ENCODE data around the gene GNRH2. TPM values are rescaled to one million over a fixed set of nuclear protein-coding genes. Genes with fewer than 3 reads are reported as not detected.
"Not testable (repeated sequence)": the region's sequence is repeated elsewhere in the genome, so short reads cannot be mapped to it uniquely, and the experiment has no call there.

The GNRH2 gene
- total and polyA plus RNA-seq, 3 donors from 2014 or later, result 2.6 TPM; not detected in 2

- 66 to 67% methylated on average over 22 of the region's 22 CpGs for WGBS, 2 donors
- H3K27ac ChIP-seq, result no peak overlapping the region
- H3K9me3 ChIP-seq, result no peaks in the 10 kb centered on the region
- no peaks in the 10 kb centered on the region for H3K4me1 ChIP-seq
- intact Hi-C loops (cut with DNase I; ENCODE audit: low total_unique reads), result no loop called here
- no peak for DNase-seq
- no peaks in the 10 kb centered on the region for H3K36me3 ChIP-seq (ENCODE audit: low read depth, missing control alignments)
- no peaks in the 10 kb centered on the region for H3K27me3 ChIP-seq
- H3K4me3 ChIP-seq, result peak overlapping the region; percentile 41 to 54
- TF ChIP-seq CTCF (IDR thresholded peaks at IDR 0.05) (no peak), POLR2A (IDR thresholded peaks at IDR 0.05) (no peak)
These were observed 29.3 kb downstream of the GNRH2 start for GRCh38 chr20:3072530-3073250.

GRCh38 chr20:3073251-3073643 lies 29.8 kb downstream of the GNRH2 start:
- DNase-seq; H3K27ac ChIP-seq; intact Hi-C loops (cut with DNase I; ENCODE audit: low total_unique reads); H3K4me3 ChIP-seq; H3K4me1 ChIP-seq; H3K9me3 ChIP-seq; H3K27me3 ChIP-seq; H3K36me3 ChIP-seq (ENCODE audit: low read depth, missing control alignments): not testable (repeated sequence)
- WGBS, 2 donors, result 85 to 88% methylated on average over 8 of the region's 8 CpGs

- Histone ChIP-seq H3K9me3 (no peaks in the 10 kb centered on the region), H3K27ac (no peak overlapping the region), H3K36me3 (ENCODE audit: low read depth, missing control alignments) (no peaks in the 10 kb centered on the region), H3K4me3 (no peak overlapping the region), H3K27me3 (no peaks in the 10 kb centered on the region), H3K4me1 (no peaks in the 10 kb centered on the region)
- TF ChIP-seq POLR2A (IDR thresholded peaks at IDR 0.05), result no peak
- TF ChIP-seq CTCF (IDR thresholded peaks at IDR 0.05), result no peak
- intact Hi-C loops (cut with DNase I; ENCODE audit: low total_unique reads), result no loop called here
- WGBS, 2 donors, result 73 to 86% methylated on average over 6 of the region's 6 CpGs
- DNase-seq, result no peak
These were observed 31.4 kb downstream of the GNRH2 start for GRCh38 chr20:3074812-3075211.

GRCh38 chr20:3075315-3075714 lies 31.9 kb downstream of the GNRH2 start:
- H3K27me3 ChIP-seq; intact Hi-C loops (cut with DNase I; ENCODE audit: low total_unique reads); DNase-seq; H3K27ac ChIP-seq; H3K9me3 ChIP-seq; H3K4me1 ChIP-seq; H3K4me3 ChIP-seq; H3K36me3 ChIP-seq (ENCODE audit: low read depth, missing control alignments): not testable (repeated sequence)
- WGBS, 2 donors, result 75 to 87% methylated on average over 6 of the region's 6 CpGs

GRCh38 chr20:3077618-3078134 lies 34.3 kb downstream of the GNRH2 start:
- no peaks in the 10 kb centered on the region for H3K36me3 ChIP-seq (ENCODE audit: low read depth, missing control alignments)
- H3K4me1 ChIP-seq, result peaks cover 8% of the 10 kb centered on the region
- H3K4me3 ChIP-seq, result no peak overlapping the region
- TF ChIP-seq POLR2A (IDR thresholded peaks at IDR 0.05) (no peak), CTCF (IDR thresholded peaks at IDR 0.05) (no peak)
- no peaks in the 10 kb centered on the region for H3K9me3 ChIP-seq
- intact Hi-C loops (cut with DNase I; ENCODE audit: low total_unique reads), result no loop called here
- DNase-seq, result no peak
- H3K27me3 ChIP-seq, result no peaks in the 10 kb centered on the region
- WGBS, 2 donors, result 75 to 99% methylated on average over 4 of the region's 4 CpGs
- H3K27ac ChIP-seq, result no peak overlapping the region

GRCh38 chr20:3080939-3081388 lies 37.5 kb downstream of the GNRH2 start:
- WGBS, 2 donors, result 25% methylated on average over 6 of the region's 6 CpGs
- Histone ChIP-seq H3K36me3 (ENCODE audit: low read depth, missing control alignments) (no peaks in the 10 kb centered on the region), H3K27ac (no peak overlapping the region), H3K4me1 (peaks cover 8% of the 10 kb centered on the region), H3K9me3 (no peaks in the 10 kb centered on the region), H3K4me3 (no peak overlapping the region), H3K27me3 (no peaks in the 10 kb centered on the region)
- DNase-seq, result peak; percentile 90
- TF ChIP-seq POLR2A (IDR thresholded peaks at IDR 0.05) (no peak), CTCF (IDR thresholded peaks at IDR 0.05) (no peak)
- intact Hi-C loops (cut with DNase I; ENCODE audit: low total_unique reads), result no loop called here

All from testis (tissue), 3 donors.